Measurements from ENCODE around the gene SNPH. TPM values are rescaled to one million over a fixed set of nuclear protein-coding genes. Genes with fewer than 3 reads are reported as not detected.
"Not testable (repeated sequence)": the region's sequence is repeated elsewhere in the genome, so short reads cannot be mapped to it uniquely, and the experiment has no call there.

SNPH gene
- total RNA-seq, 1 donor from 2014 or later = 4.3 TPM

DNA sequence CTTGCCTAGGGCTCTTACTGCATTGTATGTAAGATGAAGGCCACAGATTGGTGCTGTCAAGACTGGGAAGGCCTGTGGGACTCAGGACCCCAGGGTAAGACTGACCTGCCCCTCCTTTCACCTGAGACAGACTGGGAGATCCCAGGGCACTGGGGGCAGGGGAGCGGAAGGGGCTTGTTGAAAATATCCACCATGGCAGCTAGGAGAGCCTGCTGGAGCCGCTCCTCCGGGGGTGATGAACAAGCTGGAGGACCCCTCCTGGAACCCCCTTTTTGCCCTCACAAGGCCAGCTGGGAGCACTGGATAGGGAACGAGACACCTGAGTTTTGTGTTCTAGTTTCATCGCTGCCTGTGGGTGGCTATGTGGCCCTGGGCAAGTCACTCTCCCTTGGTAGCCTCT is 72.0 kb downstream of the SNPH start:
- H3K4me3 ChIP-seq = no peak overlapping the region
- no peak for DNase-seq
- peaks cover under 1% of the 10 kb centered on the region for H3K36me3 ChIP-seq
- intact Hi-C loops (cut with DNase I) = loop anchor here (10.0 kb wide), 1 partner anchor 57 kb away; the partner anchor contains the start of gene FKBP1A
- TF ChIP-seq, protein P1, sequence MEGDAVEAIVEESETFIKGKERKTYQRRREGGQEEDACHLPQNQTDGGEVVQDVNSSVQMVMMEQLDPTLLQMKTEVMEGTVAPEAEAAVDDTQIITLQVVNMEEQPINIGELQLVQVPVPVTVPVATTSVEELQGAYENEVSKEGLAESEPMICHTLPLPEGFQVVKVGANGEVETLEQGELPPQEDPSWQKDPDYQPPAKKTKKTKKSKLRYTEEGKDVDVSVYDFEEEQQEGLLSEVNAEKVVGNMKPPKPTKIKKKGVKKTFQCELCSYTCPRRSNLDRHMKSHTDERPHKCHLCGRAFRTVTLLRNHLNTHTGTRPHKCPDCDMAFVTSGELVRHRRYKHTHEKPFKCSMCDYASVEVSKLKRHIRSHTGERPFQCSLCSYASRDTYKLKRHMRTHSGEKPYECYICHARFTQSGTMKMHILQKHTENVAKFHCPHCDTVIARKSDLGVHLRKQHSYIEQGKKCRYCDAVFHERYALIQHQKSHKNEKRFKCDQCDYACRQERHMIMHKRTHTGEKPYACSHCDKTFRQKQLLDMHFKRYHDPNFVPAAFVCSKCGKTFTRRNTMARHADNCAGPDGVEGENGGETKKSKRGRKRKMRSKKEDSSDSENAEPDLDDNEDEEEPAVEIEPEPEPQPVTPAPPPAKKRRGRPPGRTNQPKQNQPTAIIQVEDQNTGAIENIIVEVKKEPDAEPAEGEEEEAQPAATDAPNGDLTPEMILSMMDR (IDR thresholded peaks at IDR 0.05) = no peak
- ATAC-seq = no peak
- H3K9me3 ChIP-seq = no peaks in the 10 kb centered on the region
- no peaks in the 10 kb centered on the region for H3K27me3 ChIP-seq
- H3K27ac ChIP-seq = peak overlapping the region; percentile 70
- H3K4me1 ChIP-seq = peaks cover 27% of the 10 kb centered on the region

DNA sequence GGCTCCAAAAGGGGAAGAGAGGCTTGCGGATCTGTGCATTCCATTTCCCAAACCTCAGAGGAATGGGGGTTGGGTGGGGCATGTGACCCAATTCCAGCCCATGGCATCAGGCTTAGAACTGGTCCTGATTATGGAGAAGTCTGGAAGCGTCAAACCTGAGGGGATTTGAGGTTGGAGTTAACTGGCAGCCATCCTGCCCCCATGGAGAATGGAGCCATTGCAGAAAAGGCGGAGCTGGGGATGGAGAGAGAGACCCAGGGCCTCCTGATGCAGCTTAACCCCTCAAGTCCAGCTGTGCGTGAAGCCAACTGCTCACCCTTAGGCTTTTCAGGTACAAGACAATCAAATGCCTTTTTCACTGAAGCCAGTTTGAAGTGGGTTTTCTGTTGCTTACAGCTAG is 72.7 kb downstream of the SNPH start:
- TF ChIP-seq, protein P1 (IDR thresholded peaks at IDR 0.05) = no peak
- Histone ChIP-seq H3K27ac (no peak overlapping the region), H3K4me3 (no peak overlapping the region), H3K4me1 (peaks cover 27% of the 10 kb centered on the region), H3K36me3 (no peaks in the 10 kb centered on the region), H3K27me3 (no peaks in the 10 kb centered on the region), H3K9me3 (no peaks in the 10 kb centered on the region)
- DNase-seq = no peak
- ATAC-seq = no peak
- intact Hi-C loops (cut with DNase I) = loop anchor here (10.0 kb wide), 1 partner anchor 56 kb away; the partner anchor contains the start of gene FKBP1A

DNA sequence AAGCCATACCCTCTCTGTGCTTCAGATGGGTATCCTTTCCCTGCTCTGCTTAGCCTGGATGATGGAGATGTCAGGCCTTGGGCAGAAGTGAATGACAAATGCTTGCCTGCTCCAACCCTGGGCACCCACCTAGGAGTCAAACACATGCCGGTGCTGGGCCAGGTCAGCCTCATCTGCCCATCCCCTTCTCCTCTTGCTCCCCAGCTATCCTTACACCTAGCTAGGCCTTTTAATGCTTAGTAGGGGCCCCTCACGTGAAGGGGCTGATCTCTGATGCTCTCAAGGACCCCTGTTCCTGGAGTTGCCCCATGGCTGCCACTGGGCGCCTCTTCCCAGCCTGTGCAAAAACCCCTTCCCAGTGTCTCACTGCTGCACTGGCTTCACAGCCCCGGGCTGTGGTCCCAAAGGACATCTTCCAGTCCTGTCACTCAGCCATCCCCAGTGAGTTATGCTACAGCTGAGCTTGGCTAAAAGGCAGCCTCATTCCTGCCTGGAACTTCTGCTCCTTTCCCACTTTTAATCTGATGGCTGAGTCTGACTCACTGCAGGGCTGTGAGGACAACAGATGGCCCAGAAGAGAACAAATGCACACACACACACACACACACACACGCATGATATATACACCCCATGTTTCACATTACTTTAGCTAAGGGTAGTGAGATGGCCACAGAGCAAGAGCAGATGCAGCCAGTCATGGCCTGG is 75.6 kb downstream of the SNPH start:
- H3K36me3 ChIP-seq = no peaks in the 10 kb centered on the region
- no peak overlapping the region for H3K4me3 ChIP-seq
- H3K9me3 ChIP-seq = no peaks in the 10 kb centered on the region
- TF ChIP-seq, protein P1 (IDR thresholded peaks at IDR 0.05) = no peak
- intact Hi-C loops (cut with DNase I) = no loop called here
- ATAC-seq = no peak
- H3K27me3 ChIP-seq = no peaks in the 10 kb centered on the region
- no peak for DNase-seq
- H3K27ac ChIP-seq = no peak overlapping the region
- H3K4me1 ChIP-seq = peaks cover 19% of the 10 kb centered on the region

DNA sequence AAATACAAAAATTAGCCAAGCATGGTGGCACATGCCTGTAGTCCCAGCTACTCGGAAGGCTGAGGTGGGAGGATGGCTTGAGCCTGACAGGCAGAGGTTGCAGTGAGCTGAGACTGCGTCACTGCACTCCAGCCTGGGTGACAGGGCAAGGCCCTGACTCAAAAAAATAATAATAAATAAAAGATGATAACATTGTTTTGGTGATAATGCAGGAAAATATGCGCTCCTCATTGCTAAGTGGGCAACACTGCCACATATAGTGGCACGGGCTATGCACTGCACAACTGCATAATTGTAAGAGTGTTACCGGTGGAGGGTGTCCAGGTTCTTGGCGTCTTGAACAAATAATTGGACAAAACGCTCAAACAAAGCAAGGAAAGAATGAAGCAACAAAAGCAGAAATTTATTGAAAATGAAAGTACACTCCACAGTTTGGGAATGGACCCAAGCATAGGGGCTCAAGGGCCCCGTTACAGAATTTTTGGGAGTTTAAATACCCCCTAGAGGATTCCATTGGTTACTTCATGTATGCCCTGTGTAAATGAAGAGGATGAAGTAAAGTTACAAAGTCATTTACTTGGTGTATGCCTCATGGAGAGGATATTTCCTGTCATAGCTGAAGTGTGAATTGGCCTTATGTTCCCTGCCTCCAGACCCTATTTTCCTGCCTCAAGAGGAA is 77.5 kb downstream of the SNPH start:
- H3K27me3 ChIP-seq = not testable (repeated sequence)

DNA sequence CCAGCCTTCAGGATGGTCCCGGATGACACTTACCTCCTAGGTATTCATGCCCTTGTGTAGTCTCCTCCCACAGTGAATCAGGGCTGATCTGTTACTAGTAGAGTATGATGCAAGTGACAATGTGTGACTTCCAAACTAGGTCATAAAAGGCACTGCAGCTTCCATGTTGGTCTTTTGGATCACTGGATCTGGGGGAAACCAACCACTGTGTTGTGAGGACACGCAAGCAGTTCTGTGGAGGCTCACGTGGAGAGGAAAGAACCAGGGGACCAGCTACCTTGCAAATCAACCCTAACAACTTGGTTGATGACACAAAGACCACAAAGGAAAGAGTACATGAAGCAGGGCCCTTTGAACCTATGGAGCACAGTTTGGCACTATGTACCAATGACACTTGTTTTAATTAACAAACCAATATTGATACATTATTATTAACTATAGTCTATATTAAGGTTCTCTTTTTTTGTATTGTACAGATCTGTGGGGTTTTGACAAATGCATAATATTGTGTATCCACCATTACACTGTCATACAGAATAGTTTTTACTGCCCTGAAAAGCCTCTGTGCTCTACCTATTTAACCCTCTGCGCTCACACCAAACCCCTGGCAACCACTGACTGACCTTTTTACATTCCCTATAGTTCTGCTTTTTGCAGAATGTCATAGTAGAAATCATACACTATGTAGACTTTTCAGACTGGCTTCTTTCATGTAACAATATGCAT is 79.1 kb downstream of the SNPH start:
- no peak for DNase-seq
- Histone ChIP-seq H3K27ac (no peak overlapping the region), H3K4me1 (no peaks in the 10 kb centered on the region), H3K27me3 (no peaks in the 10 kb centered on the region), H3K4me3 (no peak overlapping the region), H3K36me3 (no peaks in the 10 kb centered on the region), H3K9me3 (no peaks in the 10 kb centered on the region)
- no peak for ATAC-seq
- intact Hi-C loops (cut with DNase I) = no loop called here
- TF ChIP-seq, protein P1 (IDR thresholded peaks at IDR 0.05) = no peak

More for the DNA sequence above, 77.5 kb downstream of the SNPH start:
- ATAC-seq; H3K4me3 ChIP-seq; H3K4me1 ChIP-seq; H3K27ac ChIP-seq; H3K9me3 ChIP-seq; H3K36me3 ChIP-seq; intact Hi-C loops (cut with DNase I); DNase-seq: not testable (repeated sequence)

DNA sequence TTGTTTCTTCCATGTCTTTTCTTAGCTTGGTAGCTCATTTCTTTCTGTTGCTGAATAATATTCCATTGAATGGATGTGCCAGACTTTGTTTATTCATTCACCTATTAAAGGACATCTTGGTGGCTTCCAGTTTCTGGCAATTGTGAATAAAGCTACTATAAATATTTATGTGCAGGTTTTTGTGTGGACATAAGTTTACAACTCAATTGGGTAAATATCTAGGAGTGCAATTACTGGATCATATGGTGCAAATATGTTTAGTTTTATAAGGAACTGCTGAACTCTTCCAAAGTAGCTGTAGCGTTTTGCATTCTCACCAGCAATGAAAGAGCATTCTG is 79.6 kb downstream of the SNPH start:
- TF ChIP-seq, protein P1 (IDR thresholded peaks at IDR 0.05) = no peak
- Histone ChIP-seq H3K27me3 (no peaks in the 10 kb centered on the region), H3K36me3 (no peaks in the 10 kb centered on the region), H3K27ac (no peak overlapping the region), H3K9me3 (no peaks in the 10 kb centered on the region), H3K4me1 (no peaks in the 10 kb centered on the region), H3K4me3 (no peak overlapping the region)
- ATAC-seq (no peak), DNase-seq (no peak)
- intact Hi-C loops (cut with DNase I) = no loop called here
